ENCODE data around the gene PPARG. TPM values are rescaled to one million over a fixed set of nuclear protein-coding genes. Genes with fewer than 3 reads are reported as not detected.

The PPARG gene
- total and polyA plus RNA-seq, 2 donors (not counting 3 experiments of a cell fraction or from before 2014, with no cell fraction given), result 0.15 to 1.3 TPM

DNA sequence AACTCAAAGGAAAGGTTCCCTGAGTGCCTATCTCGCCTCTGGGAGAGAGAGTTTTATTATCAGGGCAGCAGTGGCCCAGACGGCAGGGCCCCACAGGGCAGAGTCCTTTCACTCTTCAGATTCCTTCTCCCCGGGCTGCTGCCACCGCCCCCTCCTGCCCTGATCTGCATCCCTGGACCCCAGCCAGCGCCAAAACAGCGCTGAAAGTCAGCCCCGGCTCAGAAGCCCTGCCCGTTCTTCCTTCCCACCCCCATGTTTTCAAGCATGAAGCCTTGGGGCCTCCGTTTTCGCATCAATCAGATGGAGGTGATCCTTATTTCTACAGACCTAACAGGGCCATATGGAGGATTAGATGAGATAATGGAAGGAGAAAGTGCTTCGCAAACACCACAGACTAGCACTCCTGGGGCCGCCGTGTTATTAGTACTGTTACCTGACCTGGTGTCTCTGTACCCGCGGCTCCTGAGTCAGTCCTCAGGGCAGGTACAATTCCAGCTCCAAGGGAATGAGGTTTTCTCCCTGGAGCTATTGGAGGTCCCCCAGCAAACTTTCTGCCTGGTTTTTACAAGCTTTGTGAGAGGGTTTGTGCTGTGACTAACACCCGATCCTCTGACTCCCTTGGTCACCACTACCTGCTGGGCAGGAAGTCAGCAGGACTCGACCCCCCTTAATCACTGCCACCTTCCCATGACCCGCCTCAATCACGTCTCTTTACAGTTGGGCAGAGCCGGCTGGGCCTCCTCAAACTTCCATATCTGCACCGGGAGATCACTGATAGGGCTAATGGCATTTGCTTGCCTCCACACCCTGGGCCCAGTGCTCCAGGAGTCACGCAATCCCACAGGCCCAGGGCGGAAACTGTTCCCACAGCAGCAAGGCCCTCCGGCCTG, 156.0 kb downstream of the PPARG start:
- Histone ChIP-seq H3K4me2 (ENCODE audit: insufficient read depth, low read length) (no peak overlapping the region), H3K9me3 (replicated peaks; ENCODE audit: control insufficient read depth, insufficient read depth, low read length) (no peaks in the 10 kb centered on the region), H4K20me1 (replicated peaks; ENCODE audit: control insufficient read depth, extremely low read depth, insufficient read depth, low read length) (no peaks in the 10 kb centered on the region), H3K27me3 (ENCODE audit: control insufficient read depth in 2 of 2, insufficient read depth in 2 of 2, low read length in 2 of 2) (no peaks in the 10 kb centered on the region), H3K9ac (replicated peaks; ENCODE audit: extremely low read depth, insufficient read depth, low read length) (no peak overlapping the region), H3K4me3 (replicated peaks in 1 of 3; ENCODE audit: insufficient read depth in 1 of 3, low read depth in 1 of 3, low read length in 3 of 3) (no peak overlapping the region), H3K27ac (ENCODE audit: insufficient read depth, low read depth, low read length) (no peak overlapping the region), H3K9me1 (replicated peaks; ENCODE audit: control insufficient read depth, extremely low read depth, insufficient read depth, low read length) (no peaks in the 10 kb centered on the region), H2AFZ (ENCODE audit: low read depth, low read length) (no peak overlapping the region), H3K4me1 (ENCODE audit: control insufficient read depth, extremely low read depth, insufficient read depth, low read length) (no peaks in the 10 kb centered on the region), H3K79me2 (ENCODE audit: control insufficient read depth, insufficient read depth, low read length) (no peaks in the 10 kb centered on the region), H3K36me3 (ENCODE audit: control insufficient read depth in 2 of 2, extremely low read depth in 1 of 2, insufficient read depth in 2 of 2, low read length in 2 of 2) (no peaks in the 10 kb centered on the region)
- CTCF ChIA-PET, result no interaction called here
- intact Hi-C loops (cut with micrococcal nuclease) (no loop called here), dilution Hi-C loops (cut with MboI; ENCODE audit: extremely low pct_ligation_motif_present, low sequenced_read_pairs) (no loop called here)
- FAIRE-seq (no peak), DNase-seq (ENCODE audit: low read depth, low spot score) (no peak)
- BruUV-seq (replicated peaks), result no TSS peak
- POLR2A ChIA-PET, result no interaction called here
- TF ChIP-seq JUN (IDR thresholded peaks at IDR 0.05; ENCODE audit: borderline replicate concordance, insufficient read depth, insufficient read length, low read depth) (no peak), EZH2 (IDR thresholded peaks at IDR 0.05; ENCODE audit: borderline replicate concordance, low read depth, low read length, severe bottlenecking) (no peak), GATA2 (IDR thresholded peaks at IDR 0.05; ENCODE audit: insufficient read depth, insufficient read length, low read depth, low read length) (no peak)

DNA sequence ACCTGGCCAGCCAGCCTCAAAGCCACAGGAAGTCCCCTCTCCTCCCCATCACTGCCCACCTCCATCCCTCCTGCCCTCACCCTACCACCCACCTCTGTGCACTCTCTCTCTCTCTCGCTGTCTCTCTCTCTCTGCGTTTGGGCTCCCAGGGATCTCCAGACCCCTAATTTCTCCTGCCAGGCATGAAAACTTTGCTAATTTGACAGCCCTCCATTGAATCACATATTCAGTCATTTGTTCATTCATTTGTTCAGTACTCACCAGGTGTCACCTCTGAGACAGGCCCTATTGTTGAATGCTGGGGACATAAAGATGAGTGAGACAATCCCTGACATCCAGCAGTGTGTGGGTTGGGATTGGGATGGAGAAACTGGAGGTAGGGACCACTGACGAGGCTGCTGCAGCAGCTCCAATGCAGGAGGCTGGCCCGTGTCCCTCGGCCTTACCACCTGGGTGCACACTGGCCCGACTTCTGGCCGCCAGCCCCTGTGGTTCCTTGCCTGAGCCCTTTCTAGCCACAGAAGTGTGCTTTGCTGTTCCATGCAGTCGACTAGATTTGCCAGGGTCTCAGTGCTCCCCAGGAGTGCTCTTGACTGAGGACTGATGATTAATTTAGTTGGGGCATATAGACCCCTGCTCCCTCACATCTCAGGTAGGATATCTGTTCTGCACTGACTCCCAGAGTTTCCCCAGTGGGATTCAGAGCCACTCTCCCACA, 156.8 kb downstream of the PPARG start:
- no peaks in the 10 kb centered on the region for H3K9me3 ChIP-seq (replicated peaks; ENCODE audit: control insufficient read depth, insufficient read depth, low read length)
- H3K27me3 ChIP-seq (ENCODE audit: control insufficient read depth in 2 of 2, insufficient read depth in 2 of 2, low read length in 2 of 2), result no peaks in the 10 kb centered on the region
- no peak overlapping the region for H3K4me2 ChIP-seq (ENCODE audit: insufficient read depth, low read length)
- CTCF ChIA-PET, result no interaction called here
- intact Hi-C loops (cut with micrococcal nuclease), result no loop called here
- FAIRE-seq (no peak), DNase-seq (ENCODE audit: low read depth, low spot score) (no peak)
- BruUV-seq (replicated peaks), result no TSS peak
- dilution Hi-C loops (cut with MboI; ENCODE audit: extremely low pct_ligation_motif_present, low sequenced_read_pairs), result no loop called here
- H4K20me1 ChIP-seq (replicated peaks; ENCODE audit: control insufficient read depth, extremely low read depth, insufficient read depth, low read length), result no peaks in the 10 kb centered on the region
- H3K9me1 ChIP-seq (replicated peaks; ENCODE audit: control insufficient read depth, extremely low read depth, insufficient read depth, low read length), result no peaks in the 10 kb centered on the region
- H3K36me3 ChIP-seq (ENCODE audit: control insufficient read depth in 2 of 2, extremely low read depth in 1 of 2, insufficient read depth in 2 of 2, low read length in 2 of 2), result no peaks in the 10 kb centered on the region
- H3K27ac ChIP-seq (ENCODE audit: insufficient read depth, low read depth, low read length), result no peak overlapping the region
- no peaks in the 10 kb centered on the region for H3K79me2 ChIP-seq (ENCODE audit: control insufficient read depth, insufficient read depth, low read length)
- H3K9ac ChIP-seq (replicated peaks; ENCODE audit: extremely low read depth, insufficient read depth, low read length), result no peak overlapping the region
- H3K4me1 ChIP-seq (ENCODE audit: control insufficient read depth, extremely low read depth, insufficient read depth, low read length), result no peaks in the 10 kb centered on the region
- TF ChIP-seq, protein P1, sequence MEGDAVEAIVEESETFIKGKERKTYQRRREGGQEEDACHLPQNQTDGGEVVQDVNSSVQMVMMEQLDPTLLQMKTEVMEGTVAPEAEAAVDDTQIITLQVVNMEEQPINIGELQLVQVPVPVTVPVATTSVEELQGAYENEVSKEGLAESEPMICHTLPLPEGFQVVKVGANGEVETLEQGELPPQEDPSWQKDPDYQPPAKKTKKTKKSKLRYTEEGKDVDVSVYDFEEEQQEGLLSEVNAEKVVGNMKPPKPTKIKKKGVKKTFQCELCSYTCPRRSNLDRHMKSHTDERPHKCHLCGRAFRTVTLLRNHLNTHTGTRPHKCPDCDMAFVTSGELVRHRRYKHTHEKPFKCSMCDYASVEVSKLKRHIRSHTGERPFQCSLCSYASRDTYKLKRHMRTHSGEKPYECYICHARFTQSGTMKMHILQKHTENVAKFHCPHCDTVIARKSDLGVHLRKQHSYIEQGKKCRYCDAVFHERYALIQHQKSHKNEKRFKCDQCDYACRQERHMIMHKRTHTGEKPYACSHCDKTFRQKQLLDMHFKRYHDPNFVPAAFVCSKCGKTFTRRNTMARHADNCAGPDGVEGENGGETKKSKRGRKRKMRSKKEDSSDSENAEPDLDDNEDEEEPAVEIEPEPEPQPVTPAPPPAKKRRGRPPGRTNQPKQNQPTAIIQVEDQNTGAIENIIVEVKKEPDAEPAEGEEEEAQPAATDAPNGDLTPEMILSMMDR (IDR thresholded peaks at IDR 0.05; ENCODE audit: extremely low read depth in 1 of 2, insufficient read depth in 1 of 2, low read depth in 1 of 2, low read length in 2 of 2), result no peak
- no peak for TF ChIP-seq EZH2 (IDR thresholded peaks at IDR 0.05; ENCODE audit: borderline replicate concordance, low read depth, low read length, severe bottlenecking)
- no peak overlapping the region for H3K4me3 ChIP-seq (replicated peaks in 1 of 3; ENCODE audit: insufficient read depth in 1 of 3, low read depth in 1 of 3, low read length in 3 of 3)
- POLR2A ChIA-PET, result no interaction called here
- no peak overlapping the region for H2AFZ ChIP-seq (ENCODE audit: low read depth, low read length)

Measured in endothelial cell of umbilical vein (primary cell).